ENCODE measurements around the gene ICAM5. TPM values are rescaled to one million over a fixed set of nuclear protein-coding genes. Genes with fewer than 3 reads are reported as not detected.
A peak's percentile ranks its signal among the peaks of the same experiment; 100 is the strongest.

Gene ICAM5
- total and polyA plus RNA-seq, 5 donors = 0.86 to 1.6 (median 1.0) TPM

- intact Hi-C loops (cut with DNase I) = no loop called here
- WGBS = 23% methylated on average over 56 of the region's 56 CpGs
- ATAC-seq (no peak), DNase-seq (no peak)
- Histone ChIP-seq H3K9me3 (ENCODE audit: control insufficient read depth, low read length) (no peaks in the 10 kb centered on the region), H3K4me1 (ENCODE audit: control insufficient read depth, insufficient read depth, low read length) (peaks cover 12% of the 10 kb centered on the region), H3K27me3 (ENCODE audit: control insufficient read depth, insufficient read depth) (no peaks in the 10 kb centered on the region), H3K4me3 (ENCODE audit: low read length) (peak overlapping the region; percentile 1), H3K27ac (ENCODE audit: low read length) (no peak overlapping the region)
Observed at GRCh38 chr19:10292789-10293636, 3.3 kb downstream of the ICAM5 start.

GRCh38 chr19:10293637-10294367 lies 4.0 kb downstream of the ICAM5 start:
- Histone ChIP-seq H3K4me1 (ENCODE audit: control insufficient read depth, insufficient read depth, low read length) (peaks cover 11% of the 10 kb centered on the region), H3K27me3 (ENCODE audit: control insufficient read depth, insufficient read depth) (no peaks in the 10 kb centered on the region), H3K9me3 (ENCODE audit: control insufficient read depth, low read length) (no peaks in the 10 kb centered on the region), H3K27ac (ENCODE audit: low read length) (no peak overlapping the region), H3K4me3 (ENCODE audit: low read length) (no peak overlapping the region)
- intact Hi-C loops (cut with DNase I) = no loop called here
- WGBS = 30% methylated on average over 49 of the region's 49 CpGs
- ATAC-seq = no peak
- no peak for DNase-seq

GRCh38 chr19:10294368-10294697 lies 4.6 kb downstream of the ICAM5 start:
- peaks cover 9% of the 10 kb centered on the region for H3K4me1 ChIP-seq (ENCODE audit: control insufficient read depth, insufficient read depth, low read length)
- no peaks in the 10 kb centered on the region for H3K27me3 ChIP-seq (ENCODE audit: control insufficient read depth, insufficient read depth)
- no peaks in the 10 kb centered on the region for H3K9me3 ChIP-seq (ENCODE audit: control insufficient read depth, low read length)
- no peak overlapping the region for H3K4me3 ChIP-seq (ENCODE audit: low read length)
- DNase-seq (no peak), ATAC-seq (no peak)
- intact Hi-C loops (cut with DNase I) = no loop called here
- WGBS = 30% methylated on average over 25 of the region's 25 CpGs
- no peak overlapping the region for H3K27ac ChIP-seq (ENCODE audit: low read length)

DNA sequence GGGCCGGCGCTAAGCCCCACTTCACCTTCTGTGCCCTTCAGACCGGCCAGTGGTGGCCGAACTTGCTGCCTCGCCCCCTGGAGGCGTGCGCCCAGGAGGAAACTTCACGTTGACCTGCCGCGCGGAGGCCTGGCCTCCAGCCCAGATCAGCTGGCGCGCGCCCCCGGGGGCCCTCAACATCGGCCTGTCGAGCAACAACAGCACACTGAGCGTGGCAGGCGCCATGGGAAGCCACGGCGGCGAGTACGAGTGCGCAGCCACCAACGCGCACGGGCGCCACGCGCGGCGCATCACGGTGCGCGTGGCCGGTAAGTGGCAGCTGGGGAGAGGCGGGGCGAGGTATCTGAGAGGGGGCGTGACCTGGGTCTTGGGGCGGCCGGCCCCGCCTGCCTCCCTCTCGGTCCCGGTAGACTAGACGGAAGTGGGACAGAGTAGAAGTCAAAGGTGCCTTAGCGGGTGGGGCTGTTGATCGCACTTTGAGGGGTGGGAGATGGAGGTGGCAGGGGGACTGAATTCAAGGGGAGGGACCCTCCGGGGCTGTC lies 5.6 kb downstream of the ICAM5 start:
- DNase-seq (peak; percentile 26 to 78 (median 77)), ATAC-seq (peak in 1 of 2 donors; percentile 18)
- Histone ChIP-seq H3K27me3 (ENCODE audit: control insufficient read depth, insufficient read depth) (no peaks in the 10 kb centered on the region), H3K4me3 (ENCODE audit: low read length) (peak overlapping the region; percentile 8), H3K9me3 (ENCODE audit: control insufficient read depth, low read length) (no peaks in the 10 kb centered on the region), H3K4me1 (ENCODE audit: control insufficient read depth, insufficient read depth, low read length) (peaks cover 6% of the 10 kb centered on the region), H3K27ac (ENCODE audit: low read length) (no peak overlapping the region)
- 4% methylated on average over 48 of the region's 48 CpGs for WGBS
- intact Hi-C loops (cut with DNase I) = no loop called here

DNA sequence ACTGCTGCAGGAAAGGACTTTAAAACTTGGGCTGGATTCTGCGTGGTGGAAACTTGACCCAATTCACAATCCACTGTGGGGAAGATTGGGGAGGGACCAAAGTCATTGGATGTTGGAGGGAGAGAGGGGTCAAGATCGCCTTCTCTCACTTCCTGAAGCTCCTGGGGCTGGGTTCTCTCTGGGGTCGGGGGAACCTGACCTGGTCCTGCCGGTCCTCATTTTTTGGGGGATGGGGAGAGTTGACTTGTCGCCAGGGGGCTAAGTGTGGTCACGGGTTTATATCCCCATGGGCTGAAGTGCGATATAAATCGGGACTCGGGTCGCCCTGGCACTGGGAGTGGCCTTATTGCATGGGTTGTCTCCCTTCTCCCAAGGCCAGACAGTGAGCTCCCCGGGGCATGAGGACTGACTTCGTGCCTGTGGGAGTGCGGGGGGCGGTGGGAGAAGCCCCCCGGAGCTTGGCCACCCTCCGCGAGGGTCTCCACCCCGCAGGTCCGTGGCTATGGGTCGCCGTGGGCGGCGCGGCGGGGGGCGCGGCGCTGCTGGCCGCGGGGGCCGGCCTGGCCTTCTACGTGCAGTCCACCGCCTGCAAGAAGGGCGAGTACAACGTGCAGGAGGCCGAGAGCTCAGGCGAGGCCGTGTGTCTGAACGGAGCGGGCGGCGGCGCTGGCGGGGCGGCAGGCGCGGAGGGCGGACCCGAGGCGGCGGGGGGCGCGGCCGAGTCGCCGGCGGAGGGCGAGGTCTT lies 6.3 kb downstream of the ICAM5 start:
- no peak overlapping the region for H3K27ac ChIP-seq (ENCODE audit: low read length)
- ATAC-seq (no peak), DNase-seq (no peak)
- H3K4me1 ChIP-seq (ENCODE audit: control insufficient read depth, insufficient read depth, low read length) = peaks cover 3% of the 10 kb centered on the region
- WGBS = 5% methylated on average over 58 of the region's 58 CpGs
- intact Hi-C loops (cut with DNase I) = no loop called here
- H3K27me3 ChIP-seq (ENCODE audit: control insufficient read depth, insufficient read depth) = no peaks in the 10 kb centered on the region
- peak overlapping the region; percentile 8 for H3K4me3 ChIP-seq (ENCODE audit: low read length)
- H3K9me3 ChIP-seq (ENCODE audit: control insufficient read depth, low read length) = no peaks in the 10 kb centered on the region

DNA sequence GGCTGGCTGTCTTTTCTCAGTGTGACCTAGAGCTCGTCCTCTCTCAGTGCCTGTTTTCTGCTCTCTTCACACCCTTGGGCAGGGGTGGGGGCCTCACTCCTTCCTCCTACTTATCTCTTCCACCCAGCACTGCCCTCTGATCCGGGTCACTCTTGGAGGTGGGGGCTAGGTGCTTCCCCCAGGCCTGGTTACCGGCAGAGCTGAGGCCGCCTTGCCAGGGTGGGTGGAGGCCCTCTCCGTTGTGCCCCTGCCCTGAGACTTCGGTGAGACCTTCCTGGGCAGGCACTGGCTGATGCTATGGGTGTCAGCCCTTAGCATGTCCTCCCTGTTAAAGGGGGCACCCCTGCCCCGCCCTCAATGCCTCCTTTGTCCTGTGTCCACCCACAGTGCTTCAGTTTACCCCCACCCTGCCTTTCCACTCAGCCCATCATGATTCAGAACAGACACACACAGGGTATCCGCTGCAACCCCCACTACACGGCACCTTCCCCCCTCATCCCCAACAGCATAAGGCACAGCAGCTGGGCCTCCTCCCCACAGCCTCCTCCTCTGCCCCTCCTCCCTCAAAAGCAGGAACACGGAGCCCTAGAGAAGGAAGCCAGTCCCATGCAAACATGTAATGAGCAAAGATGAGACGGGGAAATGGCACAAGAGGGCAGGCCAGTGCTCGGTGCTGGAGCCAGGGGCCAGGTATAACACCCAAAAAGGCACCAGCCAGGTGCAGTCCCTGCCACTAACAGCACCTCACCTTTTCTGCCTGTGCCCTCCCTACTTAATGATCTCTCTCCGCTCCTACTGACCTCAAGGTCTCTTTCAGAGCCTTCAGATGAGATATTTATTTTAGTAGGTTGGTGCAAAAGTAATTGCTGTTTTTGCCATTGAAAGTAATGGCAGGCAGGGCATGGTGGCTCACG lies 10.1 kb downstream of the ICAM5 start:
- Histone ChIP-seq H3K4me1 (ENCODE audit: control insufficient read depth, insufficient read depth, low read length) (no peaks in the 10 kb centered on the region), H3K27ac (ENCODE audit: low read length) (no peak overlapping the region), H3K9me3 (ENCODE audit: control insufficient read depth, low read length) (no peaks in the 10 kb centered on the region), H3K4me3 (ENCODE audit: low read length) (no peak overlapping the region), H3K27me3 (ENCODE audit: control insufficient read depth, insufficient read depth) (no peaks in the 10 kb centered on the region)
- WGBS = 40% methylated on average over 14 of the region's 14 CpGs
- intact Hi-C loops (cut with DNase I) = no loop called here
- DNase-seq (no peak), ATAC-seq (peak; percentile 18 to 28)

DNA sequence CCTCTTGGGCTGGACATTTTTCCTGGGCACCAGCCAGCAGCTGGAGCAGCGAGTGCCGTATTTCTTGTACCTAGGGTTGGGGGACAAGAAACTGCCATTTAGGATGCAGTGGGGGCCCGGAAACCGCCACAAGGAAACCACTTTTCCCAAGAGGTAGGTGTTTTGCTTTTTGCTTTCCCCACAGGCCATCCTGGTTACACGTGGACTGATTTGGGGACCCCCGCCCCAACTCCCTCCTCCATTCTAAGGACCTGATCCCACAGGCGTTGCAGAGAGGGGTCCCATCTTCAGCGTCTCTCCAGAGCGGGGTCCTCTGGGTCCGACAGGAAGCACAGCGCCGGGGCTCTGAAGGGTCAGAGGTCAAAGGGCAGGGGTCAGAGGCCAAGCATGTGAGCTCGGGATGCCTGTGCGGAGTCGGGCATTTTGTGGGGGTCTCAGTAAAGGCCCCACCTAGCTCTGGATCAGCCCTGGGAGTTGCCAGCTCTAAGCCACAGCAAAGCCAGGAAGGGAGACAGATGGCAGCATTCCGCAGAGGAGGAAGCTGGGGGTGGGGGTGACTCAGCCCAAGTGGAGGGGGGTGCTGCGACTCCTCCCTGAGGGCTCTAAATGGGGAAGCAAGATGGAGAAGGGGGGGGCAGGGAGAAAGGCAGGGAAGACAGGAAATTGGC lies 15.5 kb downstream of the ICAM5 start:
- Histone ChIP-seq H3K27me3 (ENCODE audit: control insufficient read depth, insufficient read depth) (no peaks in the 10 kb centered on the region), H3K9me3 (ENCODE audit: control insufficient read depth, low read length) (no peaks in the 10 kb centered on the region), H3K27ac (ENCODE audit: low read length) (no peak overlapping the region), H3K4me1 (ENCODE audit: control insufficient read depth, insufficient read depth, low read length) (no peaks in the 10 kb centered on the region), H3K4me3 (ENCODE audit: low read length) (no peak overlapping the region)
- ATAC-seq (peak; percentile 17 to 46), DNase-seq (peak; percentile 41 to 77 (median 70))
- intact Hi-C loops (cut with DNase I) = no loop called here
- 80% methylated on average over 17 of the region's 17 CpGs for WGBS

DNA sequence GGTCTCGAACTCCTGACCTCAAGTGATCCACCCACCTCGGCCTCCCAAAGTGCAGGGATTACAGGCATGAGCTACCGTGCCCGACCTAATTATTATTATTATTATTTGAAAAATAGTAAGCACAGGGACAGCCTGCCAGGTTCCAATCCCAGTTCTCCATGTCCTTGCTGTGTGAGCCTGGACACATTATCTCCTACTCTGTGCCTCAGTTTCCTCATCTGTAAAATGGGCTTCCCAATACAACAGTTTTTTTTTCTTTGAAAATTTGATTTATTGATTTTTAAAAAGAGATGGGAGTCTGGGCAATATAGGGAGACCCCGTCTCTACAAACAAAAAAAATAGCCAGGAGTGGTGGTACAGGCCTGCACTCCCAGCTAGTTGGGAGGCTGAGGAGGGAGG lies 16.6 kb downstream of the ICAM5 start:
- Histone ChIP-seq H3K27ac (ENCODE audit: low read length) (no peak overlapping the region), H3K27me3 (ENCODE audit: control insufficient read depth, insufficient read depth) (no peaks in the 10 kb centered on the region), H3K4me1 (ENCODE audit: control insufficient read depth, insufficient read depth, low read length) (no peaks in the 10 kb centered on the region), H3K4me3 (ENCODE audit: low read length) (no peak overlapping the region), H3K9me3 (ENCODE audit: control insufficient read depth, low read length) (no peaks in the 10 kb centered on the region)
- DNase-seq = no peak
- ATAC-seq = no peak
- WGBS = 91% methylated on average over 5 of the region's 5 CpGs
- intact Hi-C loops (cut with DNase I) = no loop called here

- no peaks in the 10 kb centered on the region for H3K27me3 ChIP-seq (ENCODE audit: control insufficient read depth, insufficient read depth)
- H3K27ac ChIP-seq (ENCODE audit: low read length) = no peak within 1 kb of the TSS
- DNase-seq = no peak
- intact Hi-C loops (cut with DNase I) = no loop called here
- no peaks in the 10 kb centered on the region for H3K9me3 ChIP-seq (ENCODE audit: control insufficient read depth, low read length)
- no peaks in the 10 kb centered on the region for H3K4me1 ChIP-seq (ENCODE audit: control insufficient read depth, insufficient read depth, low read length)
- WGBS = 93% methylated on average over 24 of the region's 24 CpGs
- no peak within 1 kb of the TSS for H3K4me3 ChIP-seq (ENCODE audit: low read length)
- ATAC-seq = peak in 1 of 2 donors; percentile 46
Observed at GRCh38 chr19:10309423-10309822, 19.7 kb downstream of the ICAM5 start, which contains the start of gene ZGLP1. Gene ZGLP1 (minus strand): TSS chr19:10309815.

Data from right cardiac atrium (tissue), 5 donors.